GOT3 (cell line): ENCODE results near the gene CELF4.

Experiments used
- DNase-seq: peaks from one replicate; lab custom pipeline; 2025; ENCODE audit warnings: mixed read lengths; lab: John Stamatoyannopoulos, UW

CELF4 gene

DNA sequence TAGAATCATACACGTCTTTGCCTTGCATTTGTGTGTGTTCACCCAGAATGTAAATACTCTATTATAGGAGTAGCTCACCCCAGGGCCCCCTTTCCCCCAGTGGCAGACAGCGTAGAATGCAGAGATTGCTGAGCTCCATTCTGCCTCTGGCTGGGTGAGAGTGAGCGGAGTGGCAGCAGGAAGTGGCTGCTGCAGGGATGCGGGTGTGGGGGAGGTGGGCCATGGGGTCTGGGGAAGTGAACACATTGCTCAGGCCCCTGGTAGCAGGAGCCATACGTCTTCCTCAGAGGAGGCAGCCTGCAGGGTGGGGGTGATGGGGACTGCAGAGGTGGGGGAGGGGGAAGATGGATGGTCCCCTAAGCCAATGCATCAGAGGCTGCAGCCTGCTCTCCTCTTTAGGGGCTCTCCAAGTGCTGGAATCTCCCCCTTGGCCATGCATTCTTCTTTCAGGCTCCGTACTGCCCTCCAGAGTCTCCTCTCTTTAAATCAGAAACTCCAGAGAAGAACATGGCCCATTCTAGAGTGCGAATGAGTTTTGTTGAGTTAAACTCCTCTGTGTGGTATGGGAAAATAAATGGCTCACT is 72.2 kb downstream of the CELF4 start:
- no peak for DNase-seq

DNA sequence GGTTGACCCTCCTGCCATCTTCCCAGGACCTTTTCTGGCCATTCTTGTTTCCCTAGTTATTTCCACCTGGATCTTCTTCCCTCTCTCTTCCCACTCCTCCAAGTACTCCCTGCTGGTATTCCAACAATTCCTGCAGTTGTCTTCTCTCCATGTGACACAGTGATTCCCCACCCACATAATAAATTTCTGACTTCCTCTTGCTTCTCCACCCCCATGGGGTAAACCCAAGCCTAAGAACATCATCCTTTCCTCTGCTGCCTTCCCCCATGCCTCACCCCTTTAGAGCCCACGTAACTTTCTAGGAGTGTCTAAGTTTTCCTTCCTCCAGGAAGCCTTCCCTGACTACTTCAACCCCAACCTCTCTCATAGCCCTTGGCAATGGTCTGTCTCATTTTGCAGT is 72.6 kb downstream of the CELF4 start:
- no peak for DNase-seq

DNA sequence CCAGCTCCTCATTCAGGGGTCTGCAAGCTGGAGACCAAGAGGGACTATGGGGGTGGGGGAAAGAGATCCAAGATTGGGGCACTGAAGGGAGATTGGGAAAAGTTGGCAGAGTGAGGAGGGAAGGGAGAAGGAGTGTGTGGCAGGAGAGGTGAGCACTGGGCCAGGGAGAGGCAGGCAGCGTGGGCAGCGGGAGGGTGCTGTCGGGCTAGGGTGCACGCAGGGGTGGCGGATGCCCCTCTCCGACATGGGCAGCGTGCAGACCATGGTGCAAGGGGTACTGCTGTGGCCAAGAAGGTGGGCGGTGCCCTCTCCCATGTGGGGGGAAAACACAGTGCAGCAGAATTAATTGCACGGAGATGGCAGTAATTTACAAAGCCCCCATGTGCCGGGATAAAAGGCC is 74.1 kb downstream of the CELF4 start:
- no peak for DNase-seq

DNA sequence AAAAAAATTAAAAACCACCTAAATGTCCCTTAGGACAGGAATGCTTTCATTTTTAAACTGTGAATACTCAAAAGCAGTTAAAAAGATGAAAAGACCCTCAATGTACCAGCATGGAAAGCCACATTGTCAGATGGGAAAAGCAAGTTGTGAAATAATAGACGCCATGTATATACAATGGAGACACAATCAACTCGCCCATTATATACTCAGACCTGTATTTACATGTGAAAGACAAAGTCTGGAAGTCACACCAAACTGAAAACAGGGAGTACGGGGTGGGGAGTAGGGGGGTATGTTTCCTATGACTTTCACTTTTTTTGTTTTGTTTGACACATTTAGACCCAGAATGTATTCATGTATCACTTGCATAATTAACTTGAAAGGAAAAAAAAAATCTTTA is 75.6 kb downstream of the CELF4 start:
- DNase-seq, result no peak

DNA sequence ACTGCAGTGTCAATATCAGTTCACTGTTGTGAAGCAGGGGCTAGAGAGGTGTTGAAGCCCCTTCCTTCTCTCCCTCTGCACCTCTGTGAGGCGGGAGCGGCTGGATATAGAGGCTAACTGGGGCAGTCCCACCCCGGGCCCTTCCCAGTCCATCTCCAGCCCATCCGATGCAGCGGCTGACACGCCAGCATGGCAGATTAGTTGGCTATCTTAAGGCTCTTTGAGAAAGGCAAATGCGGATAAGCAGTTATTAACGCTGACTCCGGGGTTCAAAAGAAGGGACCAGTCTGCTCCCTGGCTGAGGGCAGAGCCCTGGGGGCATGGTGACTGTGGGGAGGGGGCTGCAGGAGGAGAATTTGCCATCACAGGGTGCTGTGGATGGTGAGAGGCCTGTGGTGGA is 76.6 kb downstream of the CELF4 start:
- DNase-seq, result no peak

DNA sequence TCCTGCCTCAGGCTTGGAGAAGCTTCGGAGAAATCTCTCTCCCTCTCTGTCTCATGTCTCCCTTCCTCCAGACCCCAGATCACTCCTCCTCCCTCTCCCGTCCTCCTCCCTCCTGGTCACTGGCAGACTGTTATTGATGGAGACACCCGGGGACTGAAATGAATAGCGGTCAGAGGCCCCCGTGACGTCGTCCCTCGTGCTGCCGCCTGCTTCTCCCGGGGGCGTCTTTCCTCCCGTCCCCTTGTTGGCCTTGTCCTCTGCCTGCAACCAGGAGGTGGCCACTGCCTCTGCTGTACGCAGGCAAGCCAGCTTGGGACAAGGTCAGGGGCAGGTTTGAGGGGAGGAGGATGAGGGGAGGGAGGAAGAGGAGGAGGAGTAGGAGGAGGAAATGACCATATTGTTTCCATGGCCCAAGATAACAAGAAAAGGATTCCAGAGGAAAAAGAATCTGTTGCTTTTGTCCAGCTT is 78.2 kb downstream of the CELF4 start:
- DNase-seq, result no peak

DNA sequence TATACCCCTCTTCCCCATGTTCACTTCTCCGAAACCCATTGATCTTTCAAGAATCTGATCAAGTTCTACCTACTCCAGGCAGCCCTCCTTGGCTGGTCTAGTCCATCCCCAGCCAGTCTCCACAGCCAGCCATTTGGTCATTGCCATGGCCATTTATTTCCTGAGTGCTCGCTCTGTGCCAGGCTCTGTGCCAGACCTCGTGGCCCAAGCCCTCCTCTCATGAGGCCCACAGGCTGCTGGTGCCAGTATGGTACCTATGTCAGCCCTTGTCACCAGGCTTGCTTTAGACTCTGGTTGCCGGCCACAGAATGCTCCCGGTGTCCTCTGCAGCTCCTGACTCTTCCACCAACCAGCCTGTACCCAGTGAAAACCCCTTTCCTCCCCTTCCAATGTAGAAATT is 78.8 kb downstream of the CELF4 start:
- DNase-seq, result no peak

DNA sequence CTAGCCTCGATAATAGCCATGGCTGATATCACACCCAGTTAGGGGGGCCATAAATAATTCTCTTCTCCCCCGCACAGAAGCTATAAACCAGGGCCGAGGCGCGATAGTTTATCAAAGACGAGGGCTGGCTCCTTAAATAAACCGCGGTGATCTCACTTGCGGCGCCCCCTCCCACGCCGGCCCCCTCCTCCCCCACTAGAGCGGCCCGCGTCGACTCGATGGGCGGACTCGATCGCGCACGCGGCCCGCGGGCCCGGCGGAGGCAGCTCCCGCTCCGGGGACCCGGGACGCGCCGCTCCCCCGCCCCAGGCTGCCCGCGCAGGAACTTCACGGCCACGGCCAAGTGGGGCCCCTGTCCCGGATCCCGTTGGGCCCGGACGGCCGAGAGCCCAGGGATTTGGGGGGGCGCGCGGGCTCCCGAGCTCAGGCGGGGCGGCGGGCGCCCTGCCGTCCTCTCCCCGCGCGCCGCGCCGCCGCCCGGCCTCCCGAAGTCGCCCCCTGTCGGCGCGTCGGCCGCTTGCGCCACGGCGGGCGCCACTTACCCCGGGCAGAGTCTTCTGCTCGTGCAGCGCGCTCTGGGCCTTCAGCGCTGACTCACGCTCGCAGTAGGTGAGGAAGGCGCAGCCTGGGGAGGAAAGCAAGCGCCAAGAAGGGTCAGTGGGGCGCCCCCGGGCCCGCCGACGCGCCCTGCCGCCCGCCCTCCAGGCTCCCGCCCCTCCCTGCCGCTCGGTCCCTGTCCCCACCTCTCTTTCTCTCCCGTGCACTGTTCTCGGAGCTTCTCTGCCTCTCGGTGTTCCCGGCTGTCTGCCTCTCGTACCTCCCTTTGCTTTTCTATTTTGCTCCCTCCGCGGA is 80.4 kb downstream of the CELF4 start:
- no peak for DNase-seq

DNA sequence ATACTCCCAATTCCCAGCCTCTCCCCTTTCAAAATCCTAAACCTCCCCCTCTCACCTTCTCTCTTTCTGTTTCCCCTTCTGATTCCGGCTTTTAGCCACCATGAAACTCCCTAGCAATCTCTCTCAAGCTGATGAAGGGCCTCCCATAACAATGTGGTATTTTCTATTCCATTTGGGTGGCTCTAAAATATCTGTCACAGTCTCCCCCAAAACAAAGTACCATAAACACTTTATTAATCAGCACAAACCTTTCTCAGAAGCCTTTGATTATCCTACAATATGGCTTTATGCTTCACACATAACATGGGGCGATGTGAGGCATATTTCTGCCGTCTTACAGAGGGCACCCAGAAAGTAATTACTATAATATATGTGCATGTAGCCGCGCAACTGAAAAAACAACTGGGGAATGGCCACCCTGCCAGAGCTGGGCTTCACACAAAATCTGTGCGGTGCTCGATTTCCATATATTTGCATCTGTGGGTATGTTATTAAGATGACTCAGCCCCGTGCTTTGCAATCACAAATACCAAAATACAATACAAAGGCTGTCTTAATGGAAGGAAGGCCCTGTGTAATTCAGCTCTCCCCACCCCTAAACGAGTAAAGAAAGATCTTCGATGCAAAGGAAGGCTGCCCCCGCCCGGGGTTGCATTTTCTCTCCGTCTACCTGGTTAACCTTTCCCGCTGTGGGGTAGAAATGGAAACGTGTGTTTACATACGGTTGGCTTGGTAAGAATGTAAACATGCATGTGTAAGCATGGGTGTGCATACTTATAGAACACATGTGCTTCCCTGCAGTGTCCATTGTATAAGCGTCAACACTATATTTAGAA is 81.4 kb downstream of the CELF4 start:
- no peak for DNase-seq

DNA sequence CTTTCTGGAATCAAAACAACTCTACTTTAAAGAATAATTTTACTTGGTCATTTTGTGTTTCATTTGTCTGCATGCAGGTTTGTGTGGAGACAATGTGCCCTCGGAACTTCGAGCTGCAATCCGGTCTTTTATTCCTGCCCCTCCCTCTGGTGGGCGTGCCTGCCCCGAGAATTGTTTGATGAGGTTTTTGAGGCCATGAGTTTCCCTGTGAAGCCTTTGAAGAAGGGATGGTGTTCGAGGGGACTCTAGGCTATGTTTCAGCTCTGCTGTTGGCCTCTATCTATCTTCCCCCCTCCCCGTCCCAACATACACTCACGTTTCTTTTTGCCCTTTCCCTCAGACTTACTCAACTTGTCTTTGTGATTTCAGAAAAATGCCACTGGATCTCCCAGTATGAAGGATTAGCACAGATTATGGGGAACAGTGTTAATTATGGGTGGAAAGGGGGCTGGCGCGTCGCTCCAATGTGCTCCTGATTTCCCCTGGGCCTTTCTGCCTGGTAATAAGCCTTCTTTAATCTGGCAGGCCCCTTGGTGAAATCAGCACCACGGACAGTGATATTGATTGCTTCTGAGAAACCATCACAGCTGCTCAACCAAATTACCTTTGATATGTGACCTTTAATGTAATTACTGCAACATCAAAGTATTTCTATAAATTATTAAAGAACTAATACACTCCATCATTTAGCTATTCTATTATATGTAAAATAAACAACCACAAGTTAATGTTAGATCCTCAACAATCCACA is 82.2 kb downstream of the CELF4 start:
- DNase-seq, result no peak

DNA sequence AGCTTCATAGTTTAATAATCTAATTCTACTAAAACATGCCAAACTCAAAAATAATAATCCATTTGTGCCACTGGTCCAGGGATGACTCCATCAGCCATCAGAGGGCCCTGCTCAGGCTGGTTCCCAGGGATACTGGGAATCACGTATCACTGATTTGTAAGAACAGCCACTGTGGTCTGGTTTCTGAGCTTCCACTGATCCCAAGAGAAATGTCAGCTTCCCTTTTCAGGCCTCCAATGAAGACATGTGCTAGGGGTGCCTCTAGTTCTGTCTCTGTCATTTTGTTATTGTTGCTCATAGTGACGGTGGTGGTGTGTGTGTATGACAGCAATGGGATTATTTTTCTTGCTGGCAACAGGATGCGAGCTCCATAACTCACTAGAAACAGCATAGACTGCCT is 83.2 kb downstream of the CELF4 start:
- no peak for DNase-seq

DNA sequence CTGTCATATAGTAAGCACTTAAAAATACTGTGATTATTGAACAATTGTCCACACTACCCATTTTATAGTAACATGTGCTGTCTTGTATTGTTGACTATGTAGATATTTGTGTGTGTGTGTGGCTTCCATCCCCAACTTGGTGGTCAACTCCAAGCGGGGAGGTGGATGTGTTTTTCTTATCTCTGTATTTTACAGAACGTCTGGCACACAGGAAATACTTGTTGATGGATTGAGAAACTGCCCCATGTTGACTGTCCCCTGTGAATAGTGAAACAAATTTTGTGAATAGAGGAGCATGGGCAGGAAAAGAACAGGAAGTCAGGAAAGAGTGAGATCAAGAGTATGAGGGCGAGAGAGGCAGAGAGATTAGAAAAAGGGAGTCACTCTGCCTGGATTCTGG is 83.6 kb downstream of the CELF4 start:
- no peak for DNase-seq

DNA sequence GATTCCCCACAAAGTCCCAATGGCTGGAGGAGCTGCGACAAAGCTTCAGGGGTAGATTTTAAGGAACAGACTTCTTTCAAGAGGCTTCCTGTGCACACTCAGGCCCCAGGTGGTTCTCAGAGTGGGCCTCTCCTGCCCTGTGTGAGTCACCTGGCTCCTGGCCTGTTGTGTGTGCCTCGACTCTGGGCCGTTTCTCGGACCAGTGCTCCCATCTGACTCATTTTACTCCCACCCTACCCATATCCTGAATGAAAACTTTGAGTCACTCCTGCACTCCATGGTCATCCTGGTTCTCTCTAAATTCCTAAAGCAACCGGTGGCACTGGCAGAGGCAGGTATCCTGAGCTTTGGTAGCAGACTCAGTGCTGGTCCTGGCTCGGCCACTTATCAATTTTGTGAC is 84.1 kb downstream of the CELF4 start:
- no peak for DNase-seq

DNA sequence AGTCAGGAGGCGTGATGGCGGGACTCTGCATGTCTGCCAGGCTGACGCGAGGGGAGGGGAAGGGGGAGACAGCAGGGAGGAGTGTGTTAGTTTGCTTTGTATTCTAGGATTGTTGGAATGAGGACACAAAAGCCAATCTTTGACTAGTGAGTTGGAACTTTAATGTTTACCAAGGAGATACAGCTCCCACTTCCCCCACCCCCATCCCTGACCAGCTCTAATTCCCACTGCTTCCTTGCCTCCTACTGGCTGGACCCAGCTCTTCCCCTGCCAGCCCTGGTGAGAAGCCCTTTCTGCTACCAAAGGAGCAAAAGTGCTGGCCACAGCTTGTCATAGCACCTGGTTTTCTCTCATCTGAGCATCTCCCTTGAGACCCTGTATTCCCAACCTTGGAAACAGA is 84.5 kb downstream of the CELF4 start:
- no peak for DNase-seq

DNA sequence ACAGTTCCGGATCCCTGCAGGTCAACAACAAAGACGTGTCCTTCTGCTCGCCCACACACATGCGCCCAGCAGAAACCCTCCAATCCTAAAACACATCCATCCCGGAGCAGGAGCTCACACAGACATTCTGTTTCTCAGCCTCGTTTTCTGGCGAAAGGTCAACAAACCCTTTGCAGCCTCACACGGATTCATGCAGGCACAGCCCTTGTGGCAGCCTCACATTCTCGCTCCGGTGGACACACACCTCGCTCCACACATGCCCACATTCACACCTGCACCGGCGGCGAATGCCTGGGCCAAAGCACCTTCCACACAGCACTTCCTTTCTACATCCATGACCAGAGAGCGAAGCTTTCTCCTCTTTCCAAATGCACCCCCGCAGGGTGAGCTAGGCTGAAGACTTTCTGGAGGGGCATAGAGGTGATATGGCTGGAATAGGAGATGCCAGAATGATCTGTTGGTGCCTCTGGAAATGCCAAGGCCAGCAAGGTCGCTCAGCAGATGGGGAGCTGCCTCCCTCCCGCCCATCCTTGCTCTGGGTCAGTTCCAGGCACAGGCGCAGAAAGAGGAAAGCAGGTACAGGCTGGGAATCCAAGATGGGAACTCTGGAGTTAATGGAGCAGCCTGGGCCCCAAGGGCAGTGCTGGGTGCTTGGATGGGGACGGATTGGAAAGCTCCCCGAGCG is 88.8 kb downstream of the CELF4 start:
- no peak for DNase-seq

DNA sequence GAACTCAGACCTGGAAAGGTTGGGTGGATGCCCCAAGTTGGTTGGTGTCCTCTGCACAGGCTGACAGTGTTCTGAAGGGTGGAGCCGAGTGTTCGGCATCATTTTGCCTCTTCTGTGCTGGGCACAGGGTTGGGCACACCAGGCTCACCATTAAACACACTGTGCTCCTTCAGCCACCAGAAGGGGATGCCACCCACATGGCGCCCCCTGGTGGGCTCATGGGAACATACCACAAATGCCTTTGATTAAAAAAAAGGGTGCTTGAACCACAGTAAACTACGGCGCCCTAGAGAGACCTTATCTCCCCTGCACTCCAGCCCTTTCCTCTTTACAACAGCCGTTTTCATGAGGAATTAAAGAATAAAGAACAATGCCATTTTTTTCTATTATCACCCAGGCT is 89.4 kb downstream of the CELF4 start:
- DNase-seq, result no peak

DNA sequence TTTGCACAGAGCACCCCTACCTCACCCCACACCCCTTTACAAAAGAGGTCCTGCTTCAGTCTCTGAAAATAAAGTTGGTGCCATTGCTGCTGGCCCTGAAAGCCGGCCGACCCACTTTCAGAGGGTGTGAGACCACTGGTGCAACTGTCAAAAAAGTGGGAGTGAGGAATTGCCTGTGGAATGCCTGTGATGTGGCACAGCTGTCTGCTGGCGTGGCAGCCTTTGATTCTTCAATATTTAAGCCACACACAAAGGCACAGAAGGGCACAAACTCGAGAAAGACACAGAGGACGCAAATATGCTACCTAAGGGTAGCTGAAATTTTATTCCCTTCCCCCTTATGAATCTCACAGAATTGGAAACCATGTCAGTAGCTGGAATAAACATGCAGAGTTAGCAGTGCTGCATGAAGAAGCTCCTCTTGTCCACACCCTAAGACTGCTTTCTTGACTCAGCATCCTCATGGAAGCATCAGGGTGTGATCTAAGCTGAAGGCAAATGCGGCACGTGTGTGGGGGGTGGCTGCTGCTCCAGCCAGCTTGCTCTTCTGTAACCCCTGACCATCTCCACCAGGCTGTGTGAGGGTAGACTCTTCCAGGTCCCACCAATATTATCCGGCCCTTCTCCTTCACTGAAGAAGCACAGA is 92.3 kb downstream of the CELF4 start:
- DNase-seq, result no peak

DNA sequence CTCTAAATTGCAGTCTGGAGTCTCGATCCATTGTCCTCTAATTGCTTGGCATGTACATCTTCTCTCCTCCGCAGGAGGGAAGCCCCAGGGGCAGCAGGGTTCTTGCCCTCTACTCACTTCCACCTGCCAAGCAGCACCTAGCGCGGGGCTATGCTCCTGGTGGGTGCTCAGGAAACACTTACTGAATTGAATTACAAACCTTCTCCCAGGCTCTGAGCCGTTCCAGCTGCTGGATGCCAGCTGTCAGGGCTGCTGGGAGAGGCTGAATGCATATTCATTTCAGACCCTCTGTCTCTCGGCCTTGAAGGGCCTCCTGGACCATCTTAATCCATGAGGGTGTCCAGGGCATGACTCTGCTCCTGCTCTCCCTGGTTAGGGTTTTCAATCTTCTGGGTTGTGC is 94.0 kb downstream of the CELF4 start:
- no peak for DNase-seq

DNA sequence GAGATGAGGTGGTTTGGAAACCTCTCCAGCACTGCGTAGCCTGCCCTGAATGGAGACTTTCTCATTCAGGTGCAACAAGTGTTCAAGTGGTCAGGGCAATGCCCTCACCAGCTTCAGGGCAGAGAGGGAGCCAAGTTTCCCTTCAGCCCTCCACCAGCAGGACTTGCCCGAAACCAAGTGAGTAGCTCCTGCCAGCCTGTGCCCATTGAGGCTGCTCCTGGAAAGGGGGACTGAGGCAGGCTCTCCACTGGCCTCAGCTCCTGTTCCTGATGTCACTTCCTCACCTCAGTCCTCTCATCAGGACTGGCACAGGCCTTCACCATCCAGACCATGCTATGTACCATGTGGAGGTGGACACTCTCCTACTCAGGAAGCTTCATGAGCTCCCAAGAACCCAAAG is 94.6 kb downstream of the CELF4 start:
- DNase-seq, result no peak

DNA sequence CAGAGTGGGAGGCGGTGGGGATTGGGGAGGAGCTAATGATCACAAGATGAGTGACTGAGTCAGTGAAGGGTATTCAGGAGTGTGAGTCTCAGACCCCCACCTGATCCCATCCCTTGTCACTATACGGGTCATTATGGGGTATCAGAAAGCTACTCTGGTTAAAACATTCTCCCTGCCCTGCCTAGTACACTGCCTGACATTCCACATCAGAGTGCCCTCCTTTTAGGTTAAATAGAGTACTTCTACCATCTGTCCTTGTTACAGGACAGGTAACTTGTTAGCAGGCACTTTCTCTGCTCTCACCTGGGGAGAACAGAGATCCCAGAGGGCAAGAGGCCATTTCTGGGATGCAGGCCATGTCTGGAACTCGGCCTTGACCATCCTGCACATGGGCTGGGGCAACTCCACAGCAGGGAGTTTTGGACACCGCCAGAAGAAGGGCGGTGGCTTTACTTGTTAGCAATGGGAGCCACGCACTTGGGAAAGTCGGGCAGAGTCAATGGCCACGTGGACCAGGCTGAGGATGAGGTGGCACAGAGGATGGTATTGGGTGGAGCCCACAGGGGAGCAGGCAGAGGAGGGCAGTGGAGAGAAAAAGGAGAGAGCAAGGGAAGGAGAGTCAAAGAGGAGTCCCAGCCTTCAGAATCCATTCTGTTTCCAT is 98.5 kb downstream of the CELF4 start:
- DNase-seq, result no peak

DNA sequence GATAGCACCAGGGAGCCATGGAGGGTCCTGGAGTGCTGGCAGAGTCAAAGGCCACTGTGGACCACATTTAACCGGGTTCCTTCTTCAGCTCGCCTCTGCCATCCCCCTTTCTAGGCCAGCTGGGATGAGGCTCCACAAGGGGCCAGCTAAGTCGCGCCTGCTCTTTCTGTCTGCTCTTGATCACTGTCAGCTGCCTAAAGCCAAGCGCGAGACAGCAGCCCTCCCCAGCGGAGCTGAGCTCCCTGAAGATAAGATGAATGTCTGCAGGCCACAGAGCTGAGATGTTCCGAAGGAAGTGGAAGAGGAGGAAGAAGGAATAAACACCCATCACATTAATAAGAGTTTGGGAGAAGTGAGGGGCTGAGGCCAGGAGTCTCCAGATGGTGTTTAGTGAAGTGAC is 99.6 kb downstream of the CELF4 start:
- DNase-seq, result no peak
